Measurements from ENCODE around the gene MYOM1. TPM values are rescaled to one million over a fixed set of nuclear protein-coding genes. Genes with fewer than 3 reads are reported as not detected.

The MYOM1 gene
- total RNA-seq, 1 donor from 2014 or later, result 4.9 TPM

DNA sequence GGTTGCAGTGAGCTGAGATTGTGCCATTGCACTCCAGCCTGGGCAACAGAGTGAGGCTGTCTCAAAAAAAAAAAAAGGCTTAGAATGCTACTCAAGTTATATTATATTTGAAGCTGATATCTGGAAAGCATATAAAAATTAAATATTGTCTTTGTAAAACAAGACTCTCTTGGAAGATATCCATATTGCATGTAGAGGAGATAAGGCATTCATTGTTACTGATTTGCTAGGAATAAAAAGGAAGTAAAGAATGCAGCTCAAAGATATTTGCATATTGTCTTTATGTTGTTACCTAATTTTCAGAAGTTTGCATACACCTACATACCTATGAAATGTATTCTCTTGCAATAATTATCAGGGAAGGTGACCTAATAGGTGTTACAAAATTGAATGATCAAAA, 79.4 kb downstream of the MYOM1 start:
- TF ChIP-seq, protein P1, sequence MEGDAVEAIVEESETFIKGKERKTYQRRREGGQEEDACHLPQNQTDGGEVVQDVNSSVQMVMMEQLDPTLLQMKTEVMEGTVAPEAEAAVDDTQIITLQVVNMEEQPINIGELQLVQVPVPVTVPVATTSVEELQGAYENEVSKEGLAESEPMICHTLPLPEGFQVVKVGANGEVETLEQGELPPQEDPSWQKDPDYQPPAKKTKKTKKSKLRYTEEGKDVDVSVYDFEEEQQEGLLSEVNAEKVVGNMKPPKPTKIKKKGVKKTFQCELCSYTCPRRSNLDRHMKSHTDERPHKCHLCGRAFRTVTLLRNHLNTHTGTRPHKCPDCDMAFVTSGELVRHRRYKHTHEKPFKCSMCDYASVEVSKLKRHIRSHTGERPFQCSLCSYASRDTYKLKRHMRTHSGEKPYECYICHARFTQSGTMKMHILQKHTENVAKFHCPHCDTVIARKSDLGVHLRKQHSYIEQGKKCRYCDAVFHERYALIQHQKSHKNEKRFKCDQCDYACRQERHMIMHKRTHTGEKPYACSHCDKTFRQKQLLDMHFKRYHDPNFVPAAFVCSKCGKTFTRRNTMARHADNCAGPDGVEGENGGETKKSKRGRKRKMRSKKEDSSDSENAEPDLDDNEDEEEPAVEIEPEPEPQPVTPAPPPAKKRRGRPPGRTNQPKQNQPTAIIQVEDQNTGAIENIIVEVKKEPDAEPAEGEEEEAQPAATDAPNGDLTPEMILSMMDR (IDR thresholded peaks at IDR 0.05), result no peak
- H3K27ac Mint-ChIP-seq, result no peak overlapping the region
- no peak overlapping the region for H3K4me3 Mint-ChIP-seq
- ATAC-seq (ENCODE audit: low read depth) (no peak), DNase-seq (no peak)
- no peaks in the 10 kb centered on the region for H3K27me3 Mint-ChIP-seq
- ChIA-PET CTCF (no interaction called here), POLR2A (no interaction called here)
- peaks cover 15% of the 10 kb centered on the region for H3K36me3 Mint-ChIP-seq (ENCODE audit: low read depth)
- no peaks in the 10 kb centered on the region for H3K4me1 Mint-ChIP-seq
- H3K9me3 Mint-ChIP-seq, result peaks cover 9% of the 10 kb centered on the region
- intact Hi-C loops (cut with micrococcal nuclease), result no loop called here

DNA sequence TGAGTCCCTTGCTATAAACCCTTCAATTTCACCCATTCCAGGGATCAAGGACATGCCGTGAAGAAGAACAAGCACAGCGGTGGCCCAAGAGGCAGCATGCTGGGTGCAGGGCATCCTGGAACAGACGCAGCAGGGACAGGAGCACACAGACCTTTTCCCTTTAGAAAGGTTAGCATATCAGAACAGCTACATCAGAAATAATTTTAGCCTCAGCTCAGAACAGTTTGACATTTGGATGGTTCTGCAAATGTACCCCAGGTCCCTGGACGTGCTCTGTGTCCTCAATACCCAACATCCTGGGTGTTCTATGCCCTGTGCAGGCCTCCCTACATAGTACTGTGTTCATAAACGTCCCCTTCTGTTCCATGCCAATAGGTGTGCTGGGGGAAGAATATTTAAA, 80.4 kb downstream of the MYOM1 start:
- TF ChIP-seq, protein P1 (IDR thresholded peaks at IDR 0.05), result no peak
- H3K9me3 Mint-ChIP-seq, result peaks cover 9% of the 10 kb centered on the region
- no peak overlapping the region for H3K27ac Mint-ChIP-seq
- ATAC-seq (ENCODE audit: low read depth), result no peak
- no peaks in the 10 kb centered on the region for H3K27me3 Mint-ChIP-seq
- ChIA-PET POLR2A (no interaction called here), CTCF (no interaction called here)
- H3K4me1 Mint-ChIP-seq, result no peaks in the 10 kb centered on the region
- H3K36me3 Mint-ChIP-seq (ENCODE audit: low read depth), result peaks cover 17% of the 10 kb centered on the region
- DNase-seq, result no peak
- H3K4me3 Mint-ChIP-seq, result no peak overlapping the region
- intact Hi-C loops (cut with micrococcal nuclease), result no loop called here

DNA sequence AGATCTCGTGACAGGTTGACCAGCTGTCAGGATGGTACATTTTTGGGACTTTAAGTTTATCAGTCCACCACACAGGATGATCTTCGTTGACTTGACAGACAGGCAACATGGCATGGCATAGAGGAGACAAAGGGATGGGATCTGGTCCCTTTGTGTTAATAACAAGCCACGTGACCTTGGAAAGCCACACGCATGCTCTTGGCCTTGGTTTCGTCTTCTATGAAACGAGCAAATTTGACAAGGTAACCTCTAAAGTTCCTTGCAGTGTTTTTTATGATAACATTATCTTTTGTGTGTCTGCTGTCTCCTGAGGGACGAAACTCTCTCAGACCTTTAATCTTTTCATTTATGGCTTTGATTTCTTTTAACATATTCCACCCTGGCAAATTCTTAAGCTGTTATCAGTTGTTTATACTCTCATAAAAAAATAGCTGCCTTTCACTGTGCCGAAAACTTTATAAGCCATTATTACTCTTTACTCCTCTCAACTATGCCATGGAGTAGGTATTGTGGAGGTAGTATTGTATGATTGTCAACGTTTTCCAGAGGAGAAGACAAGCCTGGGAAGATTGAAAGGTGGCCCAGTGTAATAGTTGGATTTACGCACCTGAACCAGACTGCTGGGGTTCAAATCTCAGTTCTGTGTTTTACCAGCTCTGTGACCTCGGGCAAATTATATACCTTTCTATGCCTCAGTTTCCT, 81.3 kb downstream of the MYOM1 start:
- ChIA-PET POLR2A (no interaction called here), CTCF (interaction anchor here (1.1 kb wide), 1 partner anchor 10 kb away, joined by 3 read pairs; no protein-coding TSS in a partner anchor)
- TF ChIP-seq, protein P1 (IDR thresholded peaks at IDR 0.05), result no peak
- no peak overlapping the region for H3K27ac Mint-ChIP-seq
- H3K36me3 Mint-ChIP-seq (ENCODE audit: low read depth), result peaks cover 17% of the 10 kb centered on the region
- ATAC-seq (ENCODE audit: low read depth) (no peak), DNase-seq (no peak)
- H3K9me3 Mint-ChIP-seq, result peaks cover 9% of the 10 kb centered on the region
- no peaks in the 10 kb centered on the region for H3K4me1 Mint-ChIP-seq
- intact Hi-C loops (cut with micrococcal nuclease), result no loop called here
- no peak overlapping the region for H3K4me3 Mint-ChIP-seq
- no peaks in the 10 kb centered on the region for H3K27me3 Mint-ChIP-seq

DNA sequence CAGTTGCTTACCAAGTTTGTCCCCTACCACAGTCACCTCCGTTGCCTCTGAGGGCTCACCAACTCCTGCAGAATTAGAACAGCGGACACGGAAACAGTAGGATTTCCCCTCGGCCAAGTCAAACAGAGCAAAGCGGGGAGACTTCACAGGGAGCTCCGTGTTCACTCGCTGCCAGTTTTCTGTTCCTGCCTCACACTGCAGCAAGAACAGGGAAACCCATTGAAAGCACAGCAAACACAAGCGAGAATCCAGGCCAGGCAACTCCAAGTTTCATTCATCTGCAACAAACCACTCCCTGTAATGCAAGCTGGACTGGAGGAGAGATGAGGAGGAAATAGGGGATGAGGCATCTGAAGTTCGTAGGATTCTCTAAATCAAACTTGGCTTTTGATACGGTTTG, 84.2 kb downstream of the MYOM1 start:
- peaks cover 3% of the 10 kb centered on the region for H3K36me3 Mint-ChIP-seq (ENCODE audit: low read depth)
- intact Hi-C loops (cut with micrococcal nuclease), result no loop called here
- no peaks in the 10 kb centered on the region for H3K9me3 Mint-ChIP-seq
- TF ChIP-seq, protein P1 (IDR thresholded peaks at IDR 0.05), result no peak
- H3K4me1 Mint-ChIP-seq, result no peaks in the 10 kb centered on the region
- ChIA-PET CTCF (interaction anchor here (0.6 kb wide), 1 partner anchor 153 kb away, joined by 3 read pairs; no protein-coding TSS in a partner anchor), POLR2A (no interaction called here)
- no peak for ATAC-seq (ENCODE audit: low read depth)
- H3K27me3 Mint-ChIP-seq, result no peaks in the 10 kb centered on the region
- no peak overlapping the region for H3K27ac Mint-ChIP-seq
- no peak overlapping the region for H3K4me3 Mint-ChIP-seq
- no peak for DNase-seq

DNA sequence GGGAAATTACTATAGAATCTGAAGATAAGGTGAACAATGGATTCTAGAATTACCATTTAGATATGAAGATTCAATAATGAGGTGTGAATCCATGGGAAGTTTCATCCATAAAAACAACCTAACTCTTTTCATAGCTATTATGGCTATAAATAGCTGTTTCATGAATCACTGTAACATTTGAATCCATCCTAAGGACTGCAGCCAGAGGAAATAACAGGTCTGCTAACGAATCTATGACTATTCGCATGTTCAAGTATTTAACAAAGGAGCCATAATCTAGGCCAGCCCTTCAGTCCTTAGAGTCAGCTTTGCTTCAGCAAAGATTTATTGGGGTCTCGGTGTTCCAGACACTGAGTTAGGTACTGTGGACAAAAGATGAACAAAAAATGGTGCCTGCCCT, 87.1 kb downstream of the MYOM1 start:
- H3K4me1 Mint-ChIP-seq, result peaks cover 6% of the 10 kb centered on the region
- H3K36me3 Mint-ChIP-seq (ENCODE audit: low read depth), result peaks cover 3% of the 10 kb centered on the region
- intact Hi-C loops (cut with micrococcal nuclease), result no loop called here
- no peaks in the 10 kb centered on the region for H3K27me3 Mint-ChIP-seq
- CTCF ChIA-PET, result interaction anchor here (1.0 to 1.3 kb wide), 2 partner anchors 19 to 114 kb away, joined by 3 read pairs; no protein-coding TSS in a partner anchor
- H3K27ac Mint-ChIP-seq, result no peak overlapping the region
- ATAC-seq (ENCODE audit: low read depth) (no peak), DNase-seq (no peak)
- POLR2A ChIA-PET, result no interaction called here
- H3K4me3 Mint-ChIP-seq, result no peak overlapping the region
- no peaks in the 10 kb centered on the region for H3K9me3 Mint-ChIP-seq
- TF ChIP-seq, protein P1 (IDR thresholded peaks at IDR 0.05), result no peak
